NCI-H2171 (cell line): ENCODE results near the gene MEPCE.
"Not testable (repeated sequence)": the region's sequence is repeated elsewhere in the genome, so short reads cannot be mapped to it uniquely, and the experiment has no call there.

Source experiments
- DNase-seq: peaks from one replicate; lab custom pipeline; 2025; lab: John Stamatoyannopoulos, UW

MEPCE gene

GRCh38 chr7:100429637-100430492 lies at the start of gene MEPCE:
TSS of gene MEPCE (plus strand) at chr7:100429831. CDS start at chr7:100430019, 188 bp downstream.
- peak; percentile 95 for DNase-seq

GRCh38 chr7:100380196-100380595 lies 49.4 kb upstream of the MEPCE start:
- no peak for DNase-seq

- DNase-seq: not testable (repeated sequence)
Measured at GRCh38 chr7:100381531-100382233, 47.9 kb upstream of the MEPCE start.

- not testable (repeated sequence) for DNase-seq
Measured at GRCh38 chr7:100382234-100382853, 47.3 kb upstream of the MEPCE start.

GRCh38 chr7:100384628-100385294 lies 44.9 kb upstream of the MEPCE start:
- DNase-seq: no peak

- DNase-seq: no peak
Measured at GRCh38 chr7:100386940-100387339, 42.7 kb upstream of the MEPCE start.

GRCh38 chr7:100387695-100388094 lies 41.9 kb upstream of the MEPCE start:
- DNase-seq: no peak

GRCh38 chr7:100389437-100390088 lies 40.1 kb upstream of the MEPCE start:
- no peak for DNase-seq

GRCh38 chr7:100390286-100391009 lies 39.2 kb upstream of the MEPCE start:
- DNase-seq: no peak

- DNase-seq: no peak
Measured at GRCh38 chr7:100393233-100393905, 36.3 kb upstream of the MEPCE start.

GRCh38 chr7:100394077-100394476 lies 35.6 kb upstream of the MEPCE start:
- DNase-seq: no peak

GRCh38 chr7:100396421-100396982 lies 33.1 kb upstream of the MEPCE start:
- no peak for DNase-seq

GRCh38 chr7:100397315-100398081 lies 32.1 kb upstream of the MEPCE start:
- no peak for DNase-seq

GRCh38 chr7:100398239-100398638 lies 31.4 kb upstream of the MEPCE start:
- no peak for DNase-seq

- DNase-seq: no peak
Measured at GRCh38 chr7:100400041-100400440, 29.6 kb upstream of the MEPCE start.

- DNase-seq: no peak
Measured at GRCh38 chr7:100400656-100401055, 29.0 kb upstream of the MEPCE start.

- DNase-seq: no peak
Measured at GRCh38 chr7:100401811-100402210, 27.8 kb upstream of the MEPCE start.

- DNase-seq: no peak
Measured at GRCh38 chr7:100402241-100402640, 27.4 kb upstream of the MEPCE start.

- DNase-seq: no peak
Measured at GRCh38 chr7:100406767-100407166, 22.9 kb upstream of the MEPCE start.
